ENCODE data around the gene HEPACAM2.

Gene HEPACAM2

DNA sequence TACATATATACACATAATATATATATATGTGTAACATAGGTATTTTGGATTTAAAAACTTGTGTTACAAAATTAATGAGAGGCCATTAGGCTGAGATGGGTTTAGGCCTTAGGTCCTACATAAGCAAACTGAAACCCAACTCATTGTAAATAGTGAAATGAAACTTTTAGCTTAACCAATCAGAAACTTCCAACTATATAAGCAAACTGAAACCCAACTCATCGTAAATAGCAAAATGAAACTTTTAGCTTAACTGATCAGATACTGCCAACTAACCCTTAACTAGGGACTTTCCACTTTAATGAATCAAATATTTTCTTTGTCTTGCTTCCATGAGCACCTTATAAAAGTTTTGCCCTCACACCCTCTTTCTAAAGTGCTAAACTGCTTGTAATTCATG lies 60.8 kb downstream of the HEPACAM2 start:
- no peak for TF ChIP-seq TAF1 (IDR thresholded peaks at IDR 0.05; ENCODE audit: borderline replicate concordance, low read depth, low read length)
- DNase-seq (ENCODE audit: insufficient read length), result no peak
- FAIRE-seq, result peak; percentile 89

GRCh38 chr7:93164766-93165165 lies 61.5 kb downstream of the HEPACAM2 start:
- DNase-seq (ENCODE audit: insufficient read length) (no peak), FAIRE-seq (no peak)
- TF ChIP-seq POLR2A (IDR thresholded peaks at IDR 0.05; ENCODE audit: low read depth, low read length) (no peak), TAF1 (IDR thresholded peaks at IDR 0.05; ENCODE audit: borderline replicate concordance, low read depth, low read length) (no peak), POLR2AphosphoS5 (IDR thresholded peaks at IDR 0.05; ENCODE audit: low read depth, low read length) (no peak)

DNA sequence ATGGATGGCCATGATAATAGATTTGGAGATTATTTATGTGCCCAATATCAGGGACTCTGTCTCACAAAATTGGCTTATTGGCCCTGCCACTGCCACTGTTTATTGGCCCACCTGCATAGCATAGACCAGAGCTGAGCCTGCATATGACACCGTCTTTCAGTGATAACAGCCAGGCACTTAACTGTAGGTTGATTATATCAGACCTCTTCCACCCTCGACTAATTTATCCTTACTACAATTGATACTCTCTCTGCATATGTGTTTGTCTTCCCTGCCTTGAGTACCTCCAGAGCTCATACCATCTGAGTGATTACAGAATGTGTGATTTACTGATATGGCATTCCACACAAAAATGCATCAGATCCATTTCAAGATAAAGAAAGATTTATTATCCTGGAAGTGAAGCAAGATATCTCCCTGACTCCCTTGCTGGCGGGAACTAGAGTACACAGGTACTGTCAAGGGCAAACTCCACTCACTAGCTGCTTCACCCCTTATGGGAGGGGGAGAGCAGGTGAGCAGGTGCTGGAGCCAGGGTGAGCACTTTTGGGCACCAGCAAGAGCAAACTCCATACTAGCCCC lies 65.0 kb downstream of the HEPACAM2 start:
- TF ChIP-seq TAF1 (IDR thresholded peaks at IDR 0.05; ENCODE audit: borderline replicate concordance, low read depth, low read length), result no peak
- no peak for TF ChIP-seq POLR2AphosphoS5 (IDR thresholded peaks at IDR 0.05; ENCODE audit: low read depth, low read length)
- TF ChIP-seq POLR2A (IDR thresholded peaks at IDR 0.05; ENCODE audit: low read depth, low read length), result no peak
- DNase-seq (ENCODE audit: insufficient read length) (no peak), FAIRE-seq (no peak)

- no peak for DNase-seq (ENCODE audit: insufficient read length)
These were observed 65.9 kb downstream of the HEPACAM2 start for GRCh38 chr7:93160410-93160809.

DNA sequence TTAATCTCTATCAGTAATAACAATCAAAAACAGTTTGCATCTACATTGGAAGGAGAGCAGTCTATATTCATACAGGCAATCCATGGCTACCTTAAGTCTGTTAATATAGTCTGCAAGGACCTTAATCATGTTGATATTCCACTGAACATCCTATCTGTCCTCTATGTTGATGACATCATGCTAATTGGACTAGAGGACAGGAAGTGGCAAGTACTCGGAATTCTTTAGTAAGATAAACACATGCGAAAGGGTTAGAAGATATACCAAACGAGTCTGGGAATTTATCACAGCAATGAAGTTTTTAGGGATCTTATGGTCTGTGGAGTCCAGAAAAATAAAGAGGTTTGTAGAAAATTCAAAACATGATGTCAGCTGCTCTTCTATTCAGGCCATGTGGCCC lies 66.8 kb downstream of the HEPACAM2 start:
- FAIRE-seq (no peak), DNase-seq (ENCODE audit: insufficient read length) (no peak)
- TF ChIP-seq POLR2A (IDR thresholded peaks at IDR 0.05; ENCODE audit: low read depth, low read length) (no peak), POLR2AphosphoS5 (IDR thresholded peaks at IDR 0.05; ENCODE audit: low read depth, low read length) (no peak), TAF1 (IDR thresholded peaks at IDR 0.05; ENCODE audit: borderline replicate concordance, low read depth, low read length) (no peak)

More at GRCh38 chr7:93160410-93160809, 65.9 kb downstream of the HEPACAM2 start:
- no peak for FAIRE-seq
- TF ChIP-seq POLR2AphosphoS5 (IDR thresholded peaks at IDR 0.05; ENCODE audit: low read depth, low read length) (no peak), POLR2A (IDR thresholded peaks at IDR 0.05; ENCODE audit: low read depth, low read length) (no peak)

- DNase-seq (ENCODE audit: insufficient read length), result no peak
- FAIRE-seq, result no peak
- no peak for TF ChIP-seq POLR2AphosphoS5 (IDR thresholded peaks at IDR 0.05; ENCODE audit: low read depth, low read length)
- no peak for TF ChIP-seq POLR2A (IDR thresholded peaks at IDR 0.05; ENCODE audit: low read depth, low read length)
- no peak for TF ChIP-seq TAF1 (IDR thresholded peaks at IDR 0.05; ENCODE audit: borderline replicate concordance, low read depth, low read length)
These were observed 69.4 kb downstream of the HEPACAM2 start for GRCh38 chr7:93156884-93157283.

DNA sequence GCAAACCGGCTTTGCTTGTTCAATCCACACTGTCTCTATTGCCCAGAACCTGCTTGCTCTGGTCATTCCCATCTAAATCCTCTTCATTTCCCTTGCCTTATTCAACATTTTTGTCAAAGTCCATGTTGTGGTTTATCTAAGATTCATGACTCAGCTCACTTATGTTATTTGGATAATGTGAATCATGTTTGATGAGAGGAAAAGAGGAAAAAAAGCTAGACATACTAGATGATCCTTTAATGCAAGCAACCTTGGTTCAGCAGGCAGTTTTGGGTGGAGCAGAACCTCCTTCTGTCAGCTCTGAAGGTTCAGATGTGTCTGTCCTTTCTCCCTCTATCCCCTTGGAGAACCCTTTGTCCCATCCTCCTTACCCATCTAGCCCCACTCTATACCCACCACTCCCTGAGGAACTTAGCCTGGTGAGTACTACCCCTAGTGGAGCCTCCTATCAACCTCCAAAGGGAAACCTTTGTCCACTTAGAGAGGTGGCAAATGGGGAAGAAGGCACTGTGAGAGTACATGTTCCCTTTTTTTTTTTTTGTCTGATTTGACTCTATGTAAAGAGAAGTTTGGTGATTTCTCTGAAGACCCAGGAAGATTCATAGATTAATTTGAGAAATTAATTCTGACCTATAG lies 76.0 kb downstream of the HEPACAM2 start:
- FAIRE-seq (no peak), DNase-seq (ENCODE audit: insufficient read length) (no peak)
- no peak for TF ChIP-seq POLR2A (IDR thresholded peaks at IDR 0.05; ENCODE audit: low read depth, low read length)
- TF ChIP-seq POLR2AphosphoS5 (IDR thresholded peaks at IDR 0.05; ENCODE audit: low read depth, low read length), result no peak
- TF ChIP-seq TAF1 (IDR thresholded peaks at IDR 0.05; ENCODE audit: borderline replicate concordance, low read depth, low read length), result no peak

- peak; percentile 21 for FAIRE-seq
- TF ChIP-seq POLR2A (IDR thresholded peaks at IDR 0.05; ENCODE audit: low read depth, low read length) (no peak), TAF1 (IDR thresholded peaks at IDR 0.05; ENCODE audit: borderline replicate concordance, low read depth, low read length) (no peak), POLR2AphosphoS5 (IDR thresholded peaks at IDR 0.05; ENCODE audit: low read depth, low read length) (no peak)
- no peak for DNase-seq (ENCODE audit: insufficient read length)
These were observed 77.5 kb downstream of the HEPACAM2 start for GRCh38 chr7:93148727-93149126.

DNA sequence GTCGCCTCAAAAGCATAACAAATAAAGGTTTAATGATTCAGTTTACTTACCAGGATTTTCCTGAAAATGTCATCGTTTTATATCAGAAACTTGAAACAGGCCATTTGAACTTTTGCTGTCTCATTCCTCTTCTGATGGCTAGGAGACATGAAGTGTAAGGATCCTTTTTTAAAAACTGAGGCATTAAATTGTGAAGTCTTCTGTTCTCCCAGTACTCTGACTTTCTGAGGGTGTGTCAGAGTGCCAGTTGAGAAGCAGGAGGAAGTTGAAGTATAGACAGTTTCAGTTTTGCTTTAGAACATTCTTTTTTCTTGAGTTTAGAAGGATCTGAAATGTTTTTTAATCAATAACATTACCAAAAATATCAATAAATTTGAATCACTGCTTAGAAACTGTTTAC lies 78.1 kb downstream of the HEPACAM2 start, which contains the start of gene SAMD9L:
Gene SAMD9L (minus strand): TSS at position 242 of the 400 bp plus-strand sequence. CDS start 12,414 bp downstream, outside the sequence.
- no peak for TF ChIP-seq POLR2AphosphoS5 (IDR thresholded peaks at IDR 0.05; ENCODE audit: low read depth, low read length)
- TF ChIP-seq TAF1 (IDR thresholded peaks at IDR 0.05; ENCODE audit: borderline replicate concordance, low read depth, low read length), result no peak
- TF ChIP-seq POLR2A (IDR thresholded peaks at IDR 0.05; ENCODE audit: low read depth, low read length), result no peak
- DNase-seq (ENCODE audit: insufficient read length) (no peak), FAIRE-seq (peak; percentile 82)

- TF ChIP-seq TAF1 (IDR thresholded peaks at IDR 0.05; ENCODE audit: borderline replicate concordance, low read depth, low read length) (no peak), POLR2AphosphoS5 (IDR thresholded peaks at IDR 0.05; ENCODE audit: low read depth, low read length) (no peak), POLR2A (IDR thresholded peaks at IDR 0.05; ENCODE audit: low read depth, low read length) (0 out of 2 replicates have a peak, but pooled peaks have one; percentile 23)
- peak; percentile 7 for DNase-seq (ENCODE audit: insufficient read length)
- FAIRE-seq, result no peak
These were observed 78.9 kb downstream of the HEPACAM2 start for GRCh38 chr7:93147363-93147762.

DNA sequence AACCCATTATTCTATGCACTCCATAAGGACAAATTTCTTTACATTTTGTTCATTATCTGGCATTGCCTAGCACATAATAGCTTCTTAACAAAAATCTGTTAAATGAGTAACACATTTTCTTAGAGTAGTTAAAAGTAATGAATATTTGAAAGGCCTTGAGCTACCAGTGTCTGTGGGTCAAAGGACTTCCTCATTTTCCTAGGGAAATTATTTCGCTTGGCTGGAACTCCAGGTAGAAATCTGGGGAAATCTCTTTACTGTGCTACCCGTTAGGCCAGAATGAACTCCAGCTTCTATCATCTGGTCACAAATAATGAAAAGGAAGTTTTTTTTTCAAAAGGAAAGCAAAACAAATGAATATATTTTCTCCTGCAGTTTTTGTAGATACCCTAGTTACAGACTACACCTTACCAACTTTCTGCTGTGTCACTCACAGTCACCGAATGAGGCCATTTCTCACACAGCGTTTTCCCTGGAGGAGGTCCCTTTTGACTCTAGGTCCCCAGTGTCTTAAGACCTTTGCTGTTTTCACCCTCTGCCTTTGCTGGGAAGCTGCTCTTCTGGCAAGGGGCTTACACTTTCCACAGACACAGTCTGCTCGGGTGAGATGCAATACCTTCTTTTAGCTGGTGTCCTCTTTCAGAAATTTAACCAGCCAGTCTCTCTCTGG lies 79.7 kb downstream of the HEPACAM2 start:
- FAIRE-seq, result peak; percentile 51
- TF ChIP-seq POLR2A (IDR thresholded peaks at IDR 0.05; ENCODE audit: low read depth, low read length) (no peak), TAF1 (IDR thresholded peaks at IDR 0.05; ENCODE audit: borderline replicate concordance, low read depth, low read length) (no peak), POLR2AphosphoS5 (IDR thresholded peaks at IDR 0.05; ENCODE audit: low read depth, low read length) (no peak)
- DNase-seq (ENCODE audit: insufficient read length), result no peak

DNA sequence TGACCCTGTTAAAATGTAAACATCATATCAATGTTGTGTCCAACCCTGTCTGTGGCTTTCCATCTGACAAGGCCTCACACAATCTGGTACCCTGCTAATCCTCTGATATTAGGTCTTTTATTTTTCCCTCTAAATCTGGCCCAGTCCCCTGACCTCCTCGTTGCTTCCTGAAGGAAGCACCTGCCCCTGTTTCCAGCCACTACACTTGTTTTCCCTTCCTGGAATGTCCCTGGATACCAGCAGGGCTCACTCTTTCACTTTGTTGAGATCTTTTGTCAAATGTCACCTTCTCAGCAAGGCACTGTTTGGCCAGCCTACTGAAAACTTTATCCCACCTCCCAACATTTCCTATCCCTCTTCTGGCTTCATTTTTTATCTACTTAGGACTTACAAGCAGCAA lies 80.2 kb downstream of the HEPACAM2 start:
- DNase-seq (ENCODE audit: insufficient read length), result no peak
- TF ChIP-seq POLR2AphosphoS5 (IDR thresholded peaks at IDR 0.05; ENCODE audit: low read depth, low read length) (no peak), TAF1 (IDR thresholded peaks at IDR 0.05; ENCODE audit: borderline replicate concordance, low read depth, low read length) (no peak), POLR2A (IDR thresholded peaks at IDR 0.05; ENCODE audit: low read depth, low read length) (no peak)
- FAIRE-seq, result peak; percentile 38

All from GM12892 (cell line).